GM23338 (cell line): Measurements from ENCODE around the gene PPP2R5D.

ENCODE experiments used
- CREB1 ChIP-seq: fragments of 250-450 bp; sonication (Bioruptor Pico); IDR thresholded peaks from 2 replicates; pipeline ENCODE4 v1.5.0; 2020; ENCODE audit warnings: low read depth, mild to moderate bottlenecking, moderate library complexity
- EZH2 ChIP-seq: fragments of 200-600 bp; sonication (generic); IDR thresholded peaks from one replicate; pipeline ENCODE4 v1.8.0; 2017; ENCODE audit warnings: antibody characterized with exemption, mild to moderate bottlenecking, low read depth; ENCODE audit not compliant: unreplicated experiment
- EZH2phosphoT487 ChIP-seq: fragments of 200-600 bp; sonication (generic); IDR thresholded peaks from one replicate; pipeline ENCODE4 v1.8.1; 2018; ENCODE audit warnings: antibody characterized with exemption; ENCODE audit not compliant: unreplicated experiment
- JUNB ChIP-seq: IDR thresholded peaks from one replicate; pipeline ENCODE4 v1.6.1; 2016; ENCODE audit warnings: antibody characterized with exemption; ENCODE audit not compliant: unreplicated experiment
- NANOG ChIP-seq: IDR thresholded peaks from 2 replicates; pipeline ENCODE4 v1.6.1; 2016; ENCODE audit warnings: antibody characterized with exemption, borderline replicate concordance
- POLR2AphosphoS5 ChIP-seq: IDR thresholded peaks from 2 replicates; pipeline ENCODE4 v1.6.1; 2016; ENCODE audit warnings: antibody characterized with exemption, low read depth
- ZNF114 ChIP-seq: fragments of 250-450 bp; sonication (Bioruptor Pico); IDR thresholded peaks from 2 replicates; pipeline ENCODE4 v1.5.0; 2020; ENCODE audit warnings: mild to moderate bottlenecking, moderate library complexity
- ZNF331 ChIP-seq: fragments of 250-450 bp; sonication (Bioruptor Pico); IDR thresholded peaks from 2 replicates; pipeline ENCODE4 v1.5.0; 2020; ENCODE audit warnings: low read depth, mild to moderate bottlenecking, moderate library complexity
- TF ChIP-seq, protein P1 (sequence below), 2 experiments: fragments of 200-600 bp in 1 of 2; sonication (generic) in 1 of 2; conservative IDR thresholded peaks; 2 replicates each; pipeline versions ENCODE4 v1.5.1 to v1.6.1; 2016 to 2017; ENCODE audit warnings: antibody characterized with exemption in 2 of 2, low read depth in 2 of 2, mild to moderate bottlenecking in 2 of 2, moderate library complexity in 1 of 2
- TF ChIP-seq, protein P2 (sequence below): IDR thresholded peaks from one replicate; pipeline ENCODE4 v1.6.1; 2018; ENCODE audit warnings: antibody characterized with exemption; ENCODE audit not compliant: unreplicated experiment
- TF ChIP-seq, protein P3 (sequence below): fragments of 250-450 bp; sonication (Bioruptor Pico); IDR thresholded peaks from 2 replicates; pipeline ENCODE4 v1.5.0; 2020; ENCODE audit warnings: mild to moderate bottlenecking, moderate library complexity
- TF ChIP-seq, protein P4 (sequence below): IDR thresholded peaks from 2 replicates; pipeline ENCODE4 v1.6.1; 2016; ENCODE audit warnings: antibody characterized with exemption

DNA sequence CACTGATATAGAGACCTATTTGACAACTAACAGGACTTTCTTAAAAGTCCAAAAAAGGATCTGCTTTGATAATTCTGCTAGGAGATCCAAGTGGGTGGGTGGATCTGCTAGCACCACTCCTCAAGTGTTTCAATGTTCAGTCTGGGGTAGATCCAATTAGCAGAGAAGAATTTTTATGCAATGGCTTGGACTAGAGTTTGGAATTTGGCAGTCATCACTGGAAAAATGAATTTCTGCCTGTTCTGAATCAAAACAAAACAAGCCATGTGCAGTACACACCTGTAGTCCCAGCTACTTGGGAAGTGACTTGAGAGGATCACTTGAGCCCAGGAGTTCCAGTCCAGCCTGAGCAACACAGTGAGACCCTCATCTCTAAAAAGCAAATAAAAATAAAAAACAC, 36.4 kb upstream of the PPP2R5D start:
- TF ChIP-seq ZNF331 (no peak), POLR2AphosphoS5 (no peak), JUNB (no peak), EZH2 (no peak), ZNF114 (CRISPR knock-in tag) (no peak), EZH2phosphoT487 (no peak), CREB1 (CRISPR knock-in tag) (no peak), NANOG (no peak)
- TF ChIP-seq, protein P1, sequence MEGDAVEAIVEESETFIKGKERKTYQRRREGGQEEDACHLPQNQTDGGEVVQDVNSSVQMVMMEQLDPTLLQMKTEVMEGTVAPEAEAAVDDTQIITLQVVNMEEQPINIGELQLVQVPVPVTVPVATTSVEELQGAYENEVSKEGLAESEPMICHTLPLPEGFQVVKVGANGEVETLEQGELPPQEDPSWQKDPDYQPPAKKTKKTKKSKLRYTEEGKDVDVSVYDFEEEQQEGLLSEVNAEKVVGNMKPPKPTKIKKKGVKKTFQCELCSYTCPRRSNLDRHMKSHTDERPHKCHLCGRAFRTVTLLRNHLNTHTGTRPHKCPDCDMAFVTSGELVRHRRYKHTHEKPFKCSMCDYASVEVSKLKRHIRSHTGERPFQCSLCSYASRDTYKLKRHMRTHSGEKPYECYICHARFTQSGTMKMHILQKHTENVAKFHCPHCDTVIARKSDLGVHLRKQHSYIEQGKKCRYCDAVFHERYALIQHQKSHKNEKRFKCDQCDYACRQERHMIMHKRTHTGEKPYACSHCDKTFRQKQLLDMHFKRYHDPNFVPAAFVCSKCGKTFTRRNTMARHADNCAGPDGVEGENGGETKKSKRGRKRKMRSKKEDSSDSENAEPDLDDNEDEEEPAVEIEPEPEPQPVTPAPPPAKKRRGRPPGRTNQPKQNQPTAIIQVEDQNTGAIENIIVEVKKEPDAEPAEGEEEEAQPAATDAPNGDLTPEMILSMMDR (conservative IDR thresholded peaks at IDR 0.05; ENCODE audit: low read depth in 2 of 2) = no peak
- TF ChIP-seq, protein P2, sequence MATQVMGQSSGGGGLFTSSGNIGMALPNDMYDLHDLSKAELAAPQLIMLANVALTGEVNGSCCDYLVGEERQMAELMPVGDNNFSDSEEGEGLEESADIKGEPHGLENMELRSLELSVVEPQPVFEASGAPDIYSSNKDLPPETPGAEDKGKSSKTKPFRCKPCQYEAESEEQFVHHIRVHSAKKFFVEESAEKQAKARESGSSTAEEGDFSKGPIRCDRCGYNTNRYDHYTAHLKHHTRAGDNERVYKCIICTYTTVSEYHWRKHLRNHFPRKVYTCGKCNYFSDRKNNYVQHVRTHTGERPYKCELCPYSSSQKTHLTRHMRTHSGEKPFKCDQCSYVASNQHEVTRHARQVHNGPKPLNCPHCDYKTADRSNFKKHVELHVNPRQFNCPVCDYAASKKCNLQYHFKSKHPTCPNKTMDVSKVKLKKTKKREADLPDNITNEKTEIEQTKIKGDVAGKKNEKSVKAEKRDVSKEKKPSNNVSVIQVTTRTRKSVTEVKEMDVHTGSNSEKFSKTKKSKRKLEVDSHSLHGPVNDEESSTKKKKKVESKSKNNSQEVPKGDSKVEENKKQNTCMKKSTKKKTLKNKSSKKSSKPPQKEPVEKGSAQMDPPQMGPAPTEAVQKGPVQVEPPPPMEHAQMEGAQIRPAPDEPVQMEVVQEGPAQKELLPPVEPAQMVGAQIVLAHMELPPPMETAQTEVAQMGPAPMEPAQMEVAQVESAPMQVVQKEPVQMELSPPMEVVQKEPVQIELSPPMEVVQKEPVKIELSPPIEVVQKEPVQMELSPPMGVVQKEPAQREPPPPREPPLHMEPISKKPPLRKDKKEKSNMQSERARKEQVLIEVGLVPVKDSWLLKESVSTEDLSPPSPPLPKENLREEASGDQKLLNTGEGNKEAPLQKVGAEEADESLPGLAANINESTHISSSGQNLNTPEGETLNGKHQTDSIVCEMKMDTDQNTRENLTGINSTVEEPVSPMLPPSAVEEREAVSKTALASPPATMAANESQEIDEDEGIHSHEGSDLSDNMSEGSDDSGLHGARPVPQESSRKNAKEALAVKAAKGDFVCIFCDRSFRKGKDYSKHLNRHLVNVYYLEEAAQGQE = no peak
- TF ChIP-seq, protein P3, sequence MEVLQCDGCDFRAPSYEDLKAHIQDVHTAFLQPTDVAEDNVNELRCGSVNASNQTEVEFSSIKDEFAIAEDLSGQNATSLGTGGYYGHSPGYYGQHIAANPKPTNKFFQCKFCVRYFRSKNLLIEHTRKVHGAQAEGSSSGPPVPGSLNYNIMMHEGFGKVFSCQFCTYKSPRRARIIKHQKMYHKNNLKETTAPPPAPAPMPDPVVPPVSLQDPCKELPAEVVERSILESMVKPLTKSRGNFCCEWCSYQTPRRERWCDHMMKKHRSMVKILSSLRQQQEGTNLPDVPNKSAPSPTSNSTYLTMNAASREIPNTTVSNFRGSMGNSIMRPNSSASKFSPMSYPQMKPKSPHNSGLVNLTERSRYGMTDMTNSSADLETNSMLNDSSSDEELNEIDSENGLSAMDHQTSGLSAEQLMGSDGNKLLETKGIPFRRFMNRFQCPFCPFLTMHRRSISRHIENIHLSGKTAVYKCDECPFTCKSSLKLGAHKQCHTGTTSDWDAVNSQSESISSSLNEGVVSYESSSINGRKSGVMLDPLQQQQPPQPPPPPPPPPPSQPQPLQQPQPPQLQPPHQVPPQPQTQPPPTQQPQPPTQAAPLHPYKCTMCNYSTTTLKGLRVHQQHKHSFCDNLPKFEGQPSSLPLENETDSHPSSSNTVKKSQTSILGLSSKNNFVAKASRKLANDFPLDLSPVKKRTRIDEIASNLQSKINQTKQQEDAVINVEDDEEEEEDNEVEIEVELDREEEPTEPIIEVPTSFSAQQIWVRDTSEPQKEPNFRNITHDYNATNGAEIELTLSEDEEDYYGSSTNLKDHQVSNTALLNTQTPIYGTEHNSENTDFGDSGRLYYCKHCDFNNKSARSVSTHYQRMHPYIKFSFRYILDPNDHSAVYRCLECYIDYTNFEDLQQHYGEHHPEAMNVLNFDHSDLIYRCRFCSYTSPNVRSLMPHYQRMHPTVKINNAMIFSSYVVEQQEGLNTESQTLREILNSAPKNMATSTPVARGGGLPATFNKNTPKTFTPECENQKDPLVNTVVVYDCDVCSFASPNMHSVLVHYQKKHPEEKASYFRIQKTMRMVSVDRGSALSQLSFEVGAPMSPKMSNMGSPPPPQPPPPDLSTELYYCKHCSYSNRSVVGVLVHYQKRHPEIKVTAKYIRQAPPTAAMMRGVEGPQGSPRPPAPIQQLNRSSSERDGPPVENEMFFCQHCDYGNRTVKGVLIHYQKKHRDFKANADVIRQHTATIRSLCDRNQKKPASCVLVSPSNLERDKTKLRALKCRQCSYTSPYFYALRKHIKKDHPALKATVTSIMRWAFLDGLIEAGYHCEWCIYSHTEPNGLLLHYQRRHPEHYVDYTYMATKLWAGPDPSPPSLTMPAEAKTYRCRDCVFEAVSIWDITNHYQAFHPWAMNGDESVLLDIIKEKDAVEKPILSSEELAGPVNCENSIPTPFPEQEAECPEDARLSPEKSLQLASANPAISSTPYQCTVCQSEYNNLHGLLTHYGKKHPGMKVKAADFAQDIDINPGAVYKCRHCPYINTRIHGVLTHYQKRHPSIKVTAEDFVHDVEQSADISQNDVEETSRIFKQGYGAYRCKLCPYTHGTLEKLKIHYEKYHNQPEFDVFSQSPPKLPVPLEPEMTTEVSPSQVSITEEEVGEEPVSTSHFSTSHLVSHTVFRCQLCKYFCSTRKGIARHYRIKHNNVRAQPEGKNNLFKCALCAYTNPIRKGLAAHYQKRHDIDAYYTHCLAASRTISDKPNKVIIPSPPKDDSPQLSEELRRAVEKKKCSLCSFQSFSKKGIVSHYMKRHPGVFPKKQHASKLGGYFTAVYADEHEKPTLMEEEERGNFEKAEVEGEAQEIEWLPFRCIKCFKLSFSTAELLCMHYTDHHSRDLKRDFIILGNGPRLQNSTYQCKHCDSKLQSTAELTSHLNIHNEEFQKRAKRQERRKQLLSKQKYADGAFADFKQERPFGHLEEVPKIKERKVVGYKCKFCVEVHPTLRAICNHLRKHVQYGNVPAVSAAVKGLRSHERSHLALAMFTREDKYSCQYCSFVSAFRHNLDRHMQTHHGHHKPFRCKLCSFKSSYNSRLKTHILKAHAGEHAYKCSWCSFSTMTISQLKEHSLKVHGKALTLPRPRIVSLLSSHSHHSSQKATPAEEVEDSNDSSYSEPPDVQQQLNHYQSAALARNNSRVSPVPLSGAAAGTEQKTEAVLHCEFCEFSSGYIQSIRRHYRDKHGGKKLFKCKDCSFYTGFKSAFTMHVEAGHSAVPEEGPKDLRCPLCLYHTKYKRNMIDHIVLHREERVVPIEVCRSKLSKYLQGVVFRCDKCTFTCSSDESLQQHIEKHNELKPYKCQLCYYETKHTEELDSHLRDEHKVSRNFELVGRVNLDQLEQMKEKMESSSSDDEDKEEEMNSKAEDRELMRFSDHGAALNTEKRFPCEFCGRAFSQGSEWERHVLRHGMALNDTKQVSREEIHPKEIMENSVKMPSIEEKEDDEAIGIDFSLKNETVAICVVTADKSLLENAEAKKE (CRISPR knock-in tag) = no peak
- TF ChIP-seq, protein P4, sequence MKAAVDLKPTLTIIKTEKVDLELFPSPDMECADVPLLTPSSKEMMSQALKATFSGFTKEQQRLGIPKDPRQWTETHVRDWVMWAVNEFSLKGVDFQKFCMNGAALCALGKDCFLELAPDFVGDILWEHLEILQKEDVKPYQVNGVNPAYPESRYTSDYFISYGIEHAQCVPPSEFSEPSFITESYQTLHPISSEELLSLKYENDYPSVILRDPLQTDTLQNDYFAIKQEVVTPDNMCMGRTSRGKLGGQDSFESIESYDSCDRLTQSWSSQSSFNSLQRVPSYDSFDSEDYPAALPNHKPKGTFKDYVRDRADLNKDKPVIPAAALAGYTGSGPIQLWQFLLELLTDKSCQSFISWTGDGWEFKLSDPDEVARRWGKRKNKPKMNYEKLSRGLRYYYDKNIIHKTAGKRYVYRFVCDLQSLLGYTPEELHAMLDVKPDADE = no peak
